ENCODE measurements around the gene ROMO1.
A peak's percentile ranks its signal among the peaks of the same experiment; 100 is the strongest.

The ROMO1 gene

GRCh38 chr20:35726842-35727711, 27.9 kb downstream of the ROMO1 start:
- no peak for TF ChIP-seq CTCF (conservative IDR thresholded peaks at IDR 0.05; ENCODE audit: low read depth, low read length)
- no peak overlapping the region for H3K4me3 ChIP-seq (ENCODE audit: low read length)
- no peak for DNase-seq (ENCODE audit: low read depth)

- DNase-seq (ENCODE audit: low read depth), result no peak
- no peak for TF ChIP-seq CTCF (conservative IDR thresholded peaks at IDR 0.05; ENCODE audit: low read depth, low read length)
Observed at GRCh38 chr20:35729283-35729807, 30.1 kb downstream of the ROMO1 start.

GRCh38 chr20:35729836-35730582, 30.8 kb downstream of the ROMO1 start:
- no peak for TF ChIP-seq CTCF (conservative IDR thresholded peaks at IDR 0.05; ENCODE audit: low read depth, low read length)
- no peak for DNase-seq (ENCODE audit: low read depth)
- no peak overlapping the region for H3K4me3 ChIP-seq (ENCODE audit: low read length)

More at GRCh38 chr20:35729283-35729807, 30.1 kb downstream of the ROMO1 start:
- no peak overlapping the region for H3K4me3 ChIP-seq (ENCODE audit: low read length)

- no peak overlapping the region for H3K4me3 ChIP-seq (ENCODE audit: low read length)
- TF ChIP-seq CTCF (conservative IDR thresholded peaks at IDR 0.05; ENCODE audit: low read depth, low read length), result no peak
- peak; percentile 32 for DNase-seq (ENCODE audit: low read depth)
Observed at GRCh38 chr20:35730583-35731468, 31.6 kb downstream of the ROMO1 start.

- no peak for TF ChIP-seq CTCF (conservative IDR thresholded peaks at IDR 0.05; ENCODE audit: low read depth, low read length)
- no peak overlapping the region for H3K4me3 ChIP-seq (ENCODE audit: low read length)
- DNase-seq (ENCODE audit: low read depth), result no peak
Observed at GRCh38 chr20:35731469-35731788, 32.2 kb downstream of the ROMO1 start.

- H3K4me3 ChIP-seq (ENCODE audit: low read length), result no peak overlapping the region
- TF ChIP-seq CTCF (conservative IDR thresholded peaks at IDR 0.05; ENCODE audit: low read depth, low read length), result no peak
- no peak for DNase-seq (ENCODE audit: low read depth)
Observed at GRCh38 chr20:35731862-35732643, 32.8 kb downstream of the ROMO1 start.
